CD4-positive, alpha-beta T cell treated with Interleukin-6 for 4 hours (primary cell): ENCODE data around the gene STARD8.
"Not testable (repeated sequence)": the region's sequence is repeated elsewhere in the genome, so short reads cannot be mapped to it uniquely, and the experiment has no call there.

Experiments used
- DNase-seq: peaks from one replicate; pipeline ENCODE4 v3.0.0-alpha.2; 2020; ENCODE audit warnings: mixed read lengths

Gene STARD8

DNA sequence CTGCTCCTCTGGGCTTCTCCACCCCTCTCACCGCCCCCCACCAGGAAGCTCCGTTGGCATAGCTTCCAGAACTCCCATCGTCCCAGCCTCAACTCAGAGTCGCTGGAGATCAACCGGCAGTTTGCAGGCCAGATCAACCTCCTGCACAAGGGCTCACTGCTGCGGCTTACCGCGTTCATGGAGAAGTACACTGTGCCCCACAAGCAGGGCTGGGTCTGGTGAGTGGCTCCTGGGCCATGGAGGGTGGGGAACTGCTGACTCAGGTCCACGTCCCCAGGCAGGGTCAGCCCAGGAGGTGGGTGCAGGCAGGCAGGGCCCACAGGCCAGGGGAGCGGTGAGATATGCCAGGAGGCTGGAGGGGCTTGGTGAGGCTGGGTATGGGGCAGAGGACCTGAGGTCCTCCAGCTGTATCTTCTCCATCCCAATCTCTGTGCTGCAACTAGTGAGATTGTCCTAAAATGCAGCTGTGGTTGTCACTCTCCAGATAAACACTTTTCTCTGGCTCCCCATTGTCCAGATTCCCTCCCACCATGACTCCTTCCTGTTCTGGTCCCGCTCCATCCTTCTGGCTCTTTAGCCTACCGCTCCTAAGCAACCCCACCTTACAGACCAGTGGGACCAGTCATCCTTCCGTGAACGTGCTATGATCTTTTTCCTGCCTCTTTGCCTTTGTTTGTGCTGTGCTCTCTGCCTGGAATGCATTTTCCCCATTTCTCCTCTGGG lies 71.9 kb downstream of the STARD8 start:
- DNase-seq, result no peak

DNA sequence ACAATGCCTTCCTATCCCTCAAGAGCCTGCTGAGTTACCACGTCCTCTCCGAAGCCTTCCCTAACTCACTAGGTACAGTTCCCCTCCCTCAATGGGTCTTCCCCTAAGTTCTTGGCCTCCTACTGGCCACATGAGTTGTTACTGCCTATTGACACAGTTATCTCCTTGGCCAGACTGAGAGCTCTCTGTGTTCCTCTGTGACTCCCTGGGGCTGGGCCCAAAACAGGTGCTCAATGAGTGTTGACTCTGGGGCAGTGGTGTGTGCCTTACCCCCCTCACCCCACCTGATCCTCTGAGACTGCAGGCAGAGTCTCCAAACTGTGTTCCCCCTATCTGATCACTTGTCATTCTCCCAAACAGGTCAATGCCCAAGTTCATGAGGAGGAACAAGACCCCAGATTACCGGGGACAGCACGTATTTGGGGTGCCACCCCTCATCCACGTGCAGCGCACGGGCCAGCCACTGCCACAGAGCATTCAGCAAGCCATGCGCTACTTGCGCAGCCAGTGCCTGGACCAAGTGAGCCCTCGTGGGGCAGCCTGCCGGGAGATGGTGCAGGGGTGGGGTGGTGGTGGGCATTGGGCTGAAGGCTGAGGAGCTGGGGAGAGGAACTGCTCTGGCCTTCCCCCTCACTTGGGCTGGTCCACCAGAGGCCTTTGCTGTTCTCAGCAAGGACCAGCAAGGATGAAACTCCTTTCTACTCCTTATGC lies 72.6 kb downstream of the STARD8 start:
- no peak for DNase-seq

DNA sequence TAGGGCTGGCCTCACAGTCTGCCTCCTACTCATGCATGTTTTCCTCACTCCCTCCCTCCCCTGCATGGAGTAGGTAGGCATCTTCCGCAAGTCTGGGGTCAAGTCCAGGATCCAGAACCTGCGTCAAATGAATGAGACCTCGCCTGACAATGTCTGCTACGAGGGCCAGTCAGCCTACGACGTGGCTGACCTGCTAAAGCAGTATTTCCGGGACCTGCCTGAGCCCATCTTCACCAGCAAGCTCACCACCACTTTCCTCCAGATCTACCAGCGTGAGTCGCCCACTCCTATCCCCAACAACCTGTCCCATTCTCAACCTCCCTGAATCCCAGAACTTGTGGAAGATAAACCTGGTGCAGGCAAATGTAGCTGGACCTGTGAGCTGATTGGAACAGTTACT lies 73.4 kb downstream of the STARD8 start:
- no peak for DNase-seq

DNA sequence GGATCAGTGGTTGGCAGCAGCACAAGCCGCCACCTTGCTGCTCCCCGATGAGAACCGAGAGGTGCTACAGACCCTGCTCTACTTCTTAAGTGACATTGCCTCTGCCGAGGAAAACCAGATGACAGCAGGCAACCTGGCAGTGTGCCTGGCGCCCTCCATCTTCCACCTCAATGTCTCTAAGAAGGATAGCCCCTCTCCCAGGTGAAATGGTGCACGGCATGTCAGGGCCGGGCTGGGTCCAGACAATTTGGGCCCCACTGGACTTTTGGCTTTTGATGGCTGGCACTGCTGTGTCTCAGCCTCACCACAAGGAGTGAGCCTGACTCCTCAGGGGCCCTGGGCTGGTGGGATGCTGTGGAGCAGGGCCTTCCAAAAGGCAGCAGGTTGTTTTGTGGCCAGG lies 74.1 kb downstream of the STARD8 start:
- no peak for DNase-seq

DNA sequence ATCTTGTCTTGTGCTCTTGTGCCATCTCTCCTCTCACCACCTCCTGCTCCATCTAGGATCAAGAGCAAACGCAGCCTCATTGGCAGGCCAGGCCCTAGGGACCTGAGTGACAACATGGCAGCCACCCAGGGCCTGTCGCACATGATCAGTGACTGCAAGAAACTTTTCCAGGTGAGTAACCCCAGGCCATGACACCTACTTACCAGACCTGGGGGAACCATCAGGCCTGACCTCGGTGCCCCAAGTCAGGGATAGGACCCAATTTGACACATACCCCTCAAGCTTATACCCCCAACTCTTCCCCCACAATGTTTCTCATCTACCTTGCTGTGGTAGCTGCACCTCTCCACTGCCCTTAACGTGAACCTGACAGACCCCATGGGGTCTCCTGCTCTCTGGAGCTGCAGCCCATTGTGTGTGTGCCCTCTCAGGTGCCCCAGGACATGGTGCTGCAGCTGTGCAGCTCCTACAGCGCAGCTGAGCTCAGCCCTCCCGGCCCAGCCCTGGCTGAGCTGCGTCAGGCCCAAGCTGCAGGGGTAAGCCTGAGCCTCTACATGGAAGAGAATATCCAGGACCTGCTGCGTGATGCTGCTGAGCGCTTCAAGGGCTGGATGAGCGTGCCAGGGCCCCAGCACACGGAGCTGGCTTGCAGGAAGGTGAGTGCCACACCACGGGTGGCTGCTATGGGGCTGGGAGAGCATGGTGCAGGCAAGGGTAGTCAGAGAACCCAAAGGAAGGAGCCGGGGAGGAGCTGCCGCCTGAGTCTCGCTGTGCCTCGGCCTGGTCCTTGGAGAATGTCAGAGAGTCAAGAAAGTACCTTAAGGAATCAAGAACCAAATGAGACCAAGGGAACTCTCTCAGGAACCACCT lies 74.8 kb downstream of the STARD8 start:
- DNase-seq, result no peak

DNA sequence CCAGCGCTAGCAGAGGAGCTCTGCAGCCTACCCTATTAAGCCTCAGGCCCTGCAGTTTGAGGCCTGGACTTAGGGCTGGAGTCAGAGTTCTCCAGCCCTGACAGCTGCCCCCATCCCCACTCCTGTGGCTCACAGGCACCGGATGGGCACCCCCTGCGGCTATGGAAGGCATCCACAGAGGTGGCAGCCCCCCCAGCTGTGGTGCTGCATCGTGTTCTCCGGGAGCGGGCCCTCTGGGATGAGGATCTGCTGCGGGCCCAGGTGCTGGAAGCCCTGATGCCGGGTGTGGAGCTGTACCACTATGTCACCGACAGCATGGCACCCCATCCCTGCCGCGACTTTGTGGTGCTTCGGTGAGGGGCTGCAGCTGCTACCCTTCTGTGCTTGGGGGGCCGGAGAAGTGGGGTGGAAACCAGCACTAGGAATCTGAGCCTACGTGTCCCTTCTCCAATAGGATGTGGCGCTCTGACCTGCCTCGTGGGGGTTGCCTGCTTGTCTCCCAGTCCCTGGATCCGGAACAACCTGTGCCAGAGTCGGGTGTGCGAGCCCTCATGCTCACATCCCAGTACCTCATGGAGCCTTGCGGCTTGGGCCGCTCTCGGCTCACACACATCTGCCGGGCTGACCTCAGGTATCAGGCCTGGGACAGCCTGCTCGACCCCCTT lies 76.2 kb downstream of the STARD8 start:
- DNase-seq, result no peak

DNA sequence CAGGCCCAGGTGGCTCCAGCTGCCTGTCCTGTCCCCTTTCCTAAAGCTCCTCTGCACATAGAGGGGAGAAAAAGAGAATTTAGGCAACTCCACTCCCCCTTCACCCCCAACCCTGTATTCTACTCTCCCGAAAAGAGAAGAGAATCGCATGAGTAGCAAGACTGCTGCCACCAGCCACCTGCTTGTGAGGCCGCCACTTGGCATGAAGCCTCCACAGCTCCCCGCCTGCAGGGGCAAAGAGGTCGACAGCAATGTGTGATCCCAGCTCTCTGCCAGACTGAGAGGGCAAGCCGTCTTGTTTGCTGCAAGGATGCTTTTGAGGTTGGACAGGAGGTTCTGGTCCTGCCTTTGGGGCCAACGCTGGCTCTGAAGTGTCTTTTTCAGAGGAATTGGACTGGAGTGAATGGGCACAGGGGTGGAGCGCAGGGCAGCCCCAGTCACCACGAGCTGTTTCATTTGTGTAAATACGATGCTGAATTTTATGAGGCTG lies 77.1 kb downstream of the STARD8 start:
- no peak for DNase-seq

DNA sequence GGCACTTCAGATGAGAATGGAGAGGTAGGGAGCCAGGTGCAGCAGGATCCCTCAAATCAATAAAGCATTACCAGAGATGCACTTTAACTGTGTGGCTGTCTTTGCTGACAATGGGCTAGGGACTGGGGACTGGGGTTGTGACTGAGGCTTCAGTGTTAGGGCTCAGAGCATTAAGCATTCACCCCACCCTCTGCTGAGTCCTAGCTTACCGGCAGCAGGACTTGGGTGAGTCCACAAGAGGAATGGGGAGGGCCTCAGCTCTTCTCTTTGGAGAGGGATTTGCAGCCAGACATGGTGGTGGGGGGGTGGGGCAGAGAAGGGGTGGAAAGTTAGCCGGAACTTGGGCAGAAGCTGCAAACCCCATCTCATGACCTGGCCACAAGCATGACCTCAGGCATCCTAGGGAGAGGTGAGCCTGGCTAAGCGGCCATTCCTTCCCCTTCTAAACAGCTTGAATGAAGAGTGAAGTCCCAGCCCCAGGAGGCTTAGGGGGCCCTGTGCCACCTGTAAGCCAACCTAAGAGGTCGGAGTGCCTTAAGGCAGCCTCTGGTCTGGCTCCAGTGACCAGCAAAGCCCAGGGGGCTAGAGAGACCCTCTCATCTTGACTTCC lies 78.4 kb downstream of the STARD8 start:
- DNase-seq, result no peak

DNA sequence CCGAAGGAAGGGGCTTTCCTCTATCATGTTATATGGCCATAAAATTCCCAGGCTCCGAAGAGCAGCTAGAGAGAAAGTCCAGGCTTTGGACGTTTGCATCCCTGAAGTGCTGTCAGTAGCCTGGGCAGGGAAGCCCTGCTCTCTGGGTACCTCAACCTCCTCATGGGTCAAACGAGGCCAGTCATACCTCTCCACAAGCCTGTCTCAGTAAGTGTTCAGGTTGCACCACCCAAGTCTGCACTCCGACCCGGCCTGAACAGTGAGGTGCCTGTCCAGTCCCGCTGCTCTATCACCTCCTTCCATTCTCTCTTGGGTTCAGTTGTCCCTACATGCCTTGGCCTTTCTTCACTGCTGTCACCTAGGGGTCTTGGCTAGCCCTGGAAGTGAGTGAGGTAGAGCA lies 78.9 kb downstream of the STARD8 start:
- no peak for DNase-seq

DNA sequence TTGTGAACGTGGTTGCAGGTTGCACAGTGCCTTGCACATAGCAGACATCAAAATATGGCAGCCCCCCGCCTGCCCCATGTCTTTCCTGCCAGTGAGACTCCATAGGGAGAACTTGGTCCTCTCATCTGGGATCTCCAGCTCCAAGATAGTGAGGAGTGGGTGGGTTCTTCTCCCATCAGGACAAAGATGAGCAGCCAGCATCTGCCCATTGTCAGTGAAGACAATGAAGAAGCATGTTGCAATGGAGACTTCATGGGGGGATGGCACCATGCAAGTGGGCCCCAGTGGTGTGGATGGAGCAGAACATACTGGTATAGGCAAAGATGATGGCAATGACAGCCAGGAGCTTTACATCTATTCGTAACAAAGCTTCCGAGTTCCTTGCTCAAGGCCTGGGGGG lies 80.2 kb downstream of the STARD8 start:
- no peak for DNase-seq

DNA sequence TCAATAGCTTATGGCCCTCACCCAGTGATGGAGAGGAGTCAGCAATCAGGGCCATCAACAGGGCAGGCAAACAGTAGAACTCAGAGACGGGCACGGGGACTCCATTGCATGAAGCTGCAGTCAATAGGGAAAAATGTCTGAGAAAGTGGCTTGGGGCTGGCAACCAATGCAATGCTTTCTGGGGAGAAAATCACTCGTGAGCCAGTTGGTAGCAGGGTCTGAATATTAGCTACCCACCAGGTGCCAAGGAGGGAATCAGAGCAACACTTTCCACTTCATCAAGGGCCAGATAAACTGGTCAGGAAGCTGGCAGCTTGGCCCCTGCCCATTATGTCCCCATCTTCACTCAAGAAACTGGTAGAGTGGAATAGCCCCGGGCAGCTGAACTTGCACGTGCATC lies 80.7 kb downstream of the STARD8 start:
- DNase-seq, result no peak

DNA sequence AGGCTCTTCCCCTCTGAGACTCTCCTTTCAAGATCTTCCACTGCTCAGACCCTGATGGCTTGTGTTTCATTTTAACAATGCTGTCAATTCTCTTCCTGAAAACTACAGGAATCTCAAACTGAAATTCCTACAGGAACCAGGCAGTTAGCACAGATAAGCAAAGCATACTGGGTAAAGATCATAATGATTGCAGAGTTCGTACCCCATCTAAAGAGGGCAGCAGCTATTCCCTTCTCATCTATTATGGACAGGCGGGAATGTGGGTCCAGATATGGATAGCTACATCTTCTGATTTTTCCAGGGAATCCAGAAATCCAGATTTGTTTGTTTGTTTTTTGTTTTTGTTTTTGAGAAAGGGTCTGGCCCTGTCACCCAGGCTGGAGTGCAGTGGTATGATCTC lies 83.8 kb downstream of the STARD8 start:
- DNase-seq, result no peak

DNA sequence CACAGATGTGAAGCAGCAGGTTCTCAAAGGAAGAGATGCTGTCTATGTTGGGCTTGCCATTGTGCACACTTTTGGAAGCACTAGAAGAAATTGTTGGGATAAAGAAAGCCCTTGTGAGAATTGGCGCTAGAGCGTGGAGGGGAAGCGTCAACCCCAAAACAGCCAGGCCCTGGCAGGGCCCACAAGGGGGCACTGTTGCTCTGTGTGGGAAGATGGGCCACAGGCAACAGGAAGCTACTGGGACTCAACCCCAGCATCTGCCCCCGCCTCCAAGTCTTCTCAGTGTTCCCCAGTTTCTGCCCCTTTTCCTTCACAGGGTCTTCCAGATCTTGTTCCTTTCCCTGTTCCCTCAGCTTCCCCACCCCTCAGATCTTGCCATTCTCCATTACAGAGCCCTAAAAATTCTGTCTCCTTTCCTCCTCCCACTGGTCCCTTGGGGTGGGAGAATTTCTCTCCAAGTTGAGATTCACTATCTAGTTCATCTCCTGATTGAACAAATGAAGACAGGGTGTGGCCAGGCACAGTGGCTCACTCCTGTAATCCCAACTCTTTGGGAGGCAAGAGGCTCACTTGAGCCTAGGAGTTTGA lies 85.5 kb downstream of the STARD8 start:
- DNase-seq, result peak; percentile 66

DNA sequence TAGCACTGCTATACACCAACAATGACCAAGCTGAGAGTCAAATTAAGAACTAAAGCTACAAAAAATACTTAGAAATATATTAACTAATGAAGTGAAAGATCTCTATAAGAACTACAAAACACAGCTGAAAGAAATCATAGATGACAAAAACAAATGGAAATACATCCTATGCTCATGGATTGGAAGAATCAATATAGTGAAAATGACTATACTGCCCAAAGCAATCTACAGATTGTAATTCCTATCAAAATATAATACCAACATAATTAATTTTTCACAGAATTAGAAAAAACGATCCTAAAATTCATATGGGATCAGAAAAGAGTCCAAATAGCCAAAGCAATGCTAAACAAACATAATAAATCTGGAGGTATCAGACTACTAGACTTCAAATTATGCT lies 87.8 kb downstream of the STARD8 start:
- no peak for DNase-seq

DNA sequence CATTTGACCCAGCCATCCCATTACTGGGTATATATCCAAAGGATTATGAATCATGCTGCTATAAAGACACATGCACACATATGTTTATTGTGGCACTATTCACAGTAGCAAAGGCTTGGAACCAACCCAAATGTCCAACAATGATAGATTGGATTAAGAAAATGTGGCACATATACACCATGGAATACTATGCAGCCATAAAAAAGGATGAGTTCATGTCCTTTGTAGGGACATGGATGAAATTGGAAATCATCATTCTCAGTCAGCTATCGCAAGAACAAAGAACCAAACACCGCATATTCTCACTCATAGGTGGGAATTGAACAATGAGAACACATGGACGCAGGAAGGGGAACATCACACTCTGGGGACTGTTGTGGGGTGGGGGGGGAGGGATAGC lies 94.4 kb downstream of the STARD8 start:
- not testable (repeated sequence) for DNase-seq

DNA sequence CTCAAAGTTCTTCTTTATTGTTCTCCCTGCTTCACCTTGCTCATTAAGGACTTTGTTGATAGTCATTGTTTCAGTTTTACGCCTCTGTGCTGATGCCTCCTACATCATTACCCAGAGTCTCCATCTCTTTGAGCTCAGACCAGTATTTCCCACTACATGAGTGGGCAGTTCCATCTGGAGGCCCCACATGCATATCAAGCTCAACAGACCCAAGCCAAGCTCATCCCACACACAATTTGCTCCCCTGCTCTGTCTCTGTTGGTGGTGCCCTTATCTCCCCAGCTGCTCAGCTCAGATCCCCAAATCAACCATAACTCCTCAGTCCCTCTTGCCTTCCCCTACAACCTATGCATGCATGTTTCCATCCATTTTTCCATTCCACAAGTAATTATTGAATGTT lies 96.3 kb downstream of the STARD8 start:
- no peak for DNase-seq

DNA sequence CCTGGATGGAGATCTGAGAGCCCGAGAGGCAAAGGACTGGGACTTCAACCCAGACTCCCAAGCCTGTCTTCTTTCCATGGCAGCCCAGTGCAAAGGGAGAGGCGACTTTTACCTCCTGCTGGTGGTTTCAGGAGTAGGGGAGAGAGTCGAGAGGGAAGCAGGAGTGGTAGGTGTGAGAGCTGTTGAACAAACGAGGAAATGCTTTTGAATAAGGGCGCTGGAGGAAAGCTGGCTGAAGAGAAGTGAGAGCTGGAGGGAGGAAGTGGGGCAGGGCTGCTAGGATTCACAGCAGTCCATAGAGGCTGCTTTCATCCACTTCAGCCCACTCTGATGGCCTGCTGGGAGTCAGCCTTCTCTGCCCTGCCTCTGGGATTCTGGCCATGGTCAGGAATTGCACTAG lies 99.5 kb downstream of the STARD8 start:
- no peak for DNase-seq

DNA sequence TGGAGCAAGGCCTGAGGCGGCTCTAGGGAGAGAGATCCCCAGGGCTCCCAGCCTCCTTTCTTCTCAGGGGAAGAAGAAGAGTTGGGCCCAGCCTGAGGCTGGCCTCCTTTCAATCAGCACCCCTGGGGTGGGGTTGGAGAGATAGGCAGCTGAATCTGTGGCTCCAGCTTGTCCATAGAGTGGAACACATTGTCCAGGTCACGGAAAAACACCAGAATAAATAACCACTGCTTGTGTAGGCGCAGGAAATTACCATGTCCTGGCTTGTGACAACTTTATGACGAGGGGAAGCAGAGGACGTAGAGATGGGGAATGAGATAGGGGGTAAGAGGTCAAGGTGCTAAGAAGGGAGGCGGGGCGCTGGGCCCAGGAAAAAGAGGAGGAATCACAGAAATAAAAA lies 100.6 kb downstream of the STARD8 start:
- DNase-seq, result no peak

DNA sequence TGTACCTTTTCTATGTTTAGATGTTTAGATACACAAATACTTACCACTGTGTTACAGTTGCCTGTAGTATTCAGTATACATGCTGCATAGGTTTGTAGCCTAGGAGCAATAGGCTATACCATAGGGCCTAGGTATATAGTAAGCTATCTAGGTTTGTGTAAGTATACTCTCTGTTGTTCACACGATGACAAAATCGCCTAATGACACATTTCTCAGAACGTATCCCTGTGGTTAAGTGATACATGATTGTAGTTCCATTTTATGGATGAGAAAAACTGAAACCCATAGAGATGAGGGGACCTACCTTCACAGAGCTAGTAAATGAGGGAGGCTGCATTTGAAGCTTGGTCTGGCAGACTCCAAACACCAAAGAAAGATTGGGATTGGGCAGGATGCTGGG lies 102.0 kb downstream of the STARD8 start:
- no peak for DNase-seq

DNA sequence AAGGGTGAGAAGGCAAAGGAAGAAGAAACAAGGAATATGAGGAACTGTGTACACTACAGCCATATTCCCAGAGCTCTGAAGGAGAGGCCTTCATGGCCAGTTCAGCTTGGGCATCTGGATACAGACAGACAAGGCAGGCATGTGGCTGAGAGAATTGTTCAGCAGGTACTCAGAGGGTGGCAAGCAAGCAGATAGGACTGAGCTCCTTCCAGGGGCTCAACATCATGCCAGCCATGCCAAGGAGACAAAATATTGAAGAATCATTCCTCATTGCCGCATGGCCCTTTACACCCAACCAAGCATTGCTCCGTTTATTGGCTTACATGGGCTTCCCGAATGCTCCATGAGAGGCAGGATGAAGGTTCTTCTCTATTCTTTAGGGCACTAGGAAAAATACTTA lies 102.8 kb downstream of the STARD8 start:
- DNase-seq, result no peak

DNA sequence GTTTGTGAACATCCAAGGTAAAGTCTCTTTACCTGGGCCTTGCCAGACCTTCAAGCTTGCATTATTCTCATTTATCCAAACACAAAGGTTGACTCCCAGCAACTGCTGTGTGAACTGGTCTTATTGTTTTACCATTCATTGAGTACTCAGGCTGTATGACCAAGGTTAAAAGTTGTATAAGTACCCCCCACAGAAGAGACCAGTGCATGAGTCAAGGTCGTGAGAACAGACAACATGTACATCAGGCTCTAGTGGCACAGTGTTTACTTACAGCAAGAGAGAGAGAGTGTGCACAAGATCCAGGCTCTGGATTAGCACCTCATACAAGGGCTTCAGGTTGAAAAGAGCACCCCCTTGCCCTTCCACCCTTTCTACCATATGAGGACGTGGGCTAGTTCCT lies 103.9 kb downstream of the STARD8 start:
- no peak for DNase-seq

DNA sequence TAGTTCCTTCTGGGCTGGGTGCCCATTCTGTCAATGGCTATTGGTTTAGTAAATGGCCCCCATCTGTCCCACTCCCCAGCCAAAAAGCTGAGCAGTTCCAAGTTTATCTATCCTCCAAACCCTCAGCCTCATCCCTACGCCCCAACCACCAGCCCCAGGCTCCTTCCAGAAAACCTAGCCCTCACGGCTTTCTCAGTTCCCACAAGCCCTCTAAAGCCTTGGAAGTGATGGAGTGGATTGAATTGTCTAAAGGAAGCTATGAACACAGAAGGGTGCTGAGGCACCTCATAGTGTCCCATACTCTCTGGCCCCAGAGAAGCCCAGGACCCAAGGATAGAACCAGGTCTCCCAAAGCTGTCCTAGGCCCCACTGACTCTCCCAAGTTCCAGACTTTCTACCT lies 105.8 kb downstream of the STARD8 start:
- no peak for DNase-seq
